Skeletal muscle satellite cell (primary cell): ENCODE results near the gene PPIB.
"Not testable (repeated sequence)": the region's sequence is repeated elsewhere in the genome, so short reads cannot be mapped to it uniquely, and the experiment has no call there.

Source experiments
- H3K27me3 ChIP-seq: 2 replicates; pipeline ENCODE4 v1.7.0; 2013; ENCODE audit warnings: low read length; ENCODE audit not compliant: control insufficient read depth, insufficient read depth
- H3K36me3 ChIP-seq: 2 replicates; pipeline ENCODE4 v1.7.0; 2013; ENCODE audit warnings: mild to moderate bottlenecking, control low read depth, low read length; ENCODE audit not compliant: insufficient read depth
- H3K4me1 ChIP-seq: 2 replicates; pipeline ENCODE4 v1.7.0; 2013; ENCODE audit warnings: low read length; ENCODE audit not compliant: control insufficient read depth, insufficient read depth
- H3K4me2 ChIP-seq: 2 replicates; pipeline ENCODE4 v1.7.0; 2013; ENCODE audit warnings: mild to moderate bottlenecking, low read length
- H3K4me3 ChIP-seq: 2 replicates; pipeline ENCODE4 v1.7.0; 2013; ENCODE audit warnings: low read length
- H3K9ac ChIP-seq: 2 replicates; pipeline ENCODE4 v1.7.0; 2013; ENCODE audit warnings: mild to moderate bottlenecking, low read depth, low read length, moderate library complexity
- H3K9me3 ChIP-seq: replicated peaks from 2 replicates; pipeline ENCODE4 v1.7.0; 2013; ENCODE audit warnings: mild to moderate bottlenecking, control low read depth, low read length

The PPIB gene

DNA sequence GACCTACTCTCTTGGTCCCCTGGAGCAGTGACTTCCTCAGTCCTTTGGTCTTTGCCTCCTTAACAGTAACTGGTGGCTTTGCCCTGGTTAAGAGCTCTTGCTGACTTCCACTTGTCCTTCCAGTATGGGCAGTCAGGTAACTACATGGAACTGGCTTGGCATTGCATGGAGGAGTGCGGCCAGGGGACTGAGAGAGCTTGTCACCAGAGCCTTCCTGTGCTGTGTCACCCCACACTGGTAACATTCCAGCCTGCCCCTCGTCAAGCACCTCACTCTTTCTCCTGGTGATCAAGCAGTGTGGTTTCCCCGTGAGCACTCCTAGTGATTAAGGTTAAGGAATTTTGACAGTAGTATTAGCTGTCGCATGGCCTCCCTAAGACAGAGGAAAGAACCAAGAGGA, 30.6 kb downstream of the PPIB start:
- peaks cover 78% of the 10 kb centered on the region for H3K36me3 ChIP-seq
- H3K9ac ChIP-seq = no peak overlapping the region
- no peaks in the 10 kb centered on the region for H3K4me1 ChIP-seq
- H3K4me2 ChIP-seq = no peak overlapping the region
- H3K4me3 ChIP-seq = no peak overlapping the region
- no peaks in the 10 kb centered on the region for H3K27me3 ChIP-seq
- no peaks in the 10 kb centered on the region for H3K9me3 ChIP-seq

GRCh38 chr15:64131547-64131946, 31.3 kb downstream of the PPIB start:
- H3K4me2 ChIP-seq = no peak overlapping the region
- no peaks in the 10 kb centered on the region for H3K27me3 ChIP-seq
- no peaks in the 10 kb centered on the region for H3K4me1 ChIP-seq
- no peak overlapping the region for H3K9ac ChIP-seq
- H3K9me3 ChIP-seq = no peaks in the 10 kb centered on the region
- no peak overlapping the region for H3K4me3 ChIP-seq
- H3K36me3 ChIP-seq = peaks cover 75% of the 10 kb centered on the region

- no peaks in the 10 kb centered on the region for H3K9me3 ChIP-seq
- no peaks in the 10 kb centered on the region for H3K27me3 ChIP-seq
- H3K4me3 ChIP-seq = no peak overlapping the region
- H3K9ac ChIP-seq = no peak overlapping the region
- no peaks in the 10 kb centered on the region for H3K4me1 ChIP-seq
- no peak overlapping the region for H3K4me2 ChIP-seq
- H3K36me3 ChIP-seq = peaks cover 76% of the 10 kb centered on the region
Measured at GRCh38 chr15:64130159-64130558, 32.7 kb downstream of the PPIB start.

DNA sequence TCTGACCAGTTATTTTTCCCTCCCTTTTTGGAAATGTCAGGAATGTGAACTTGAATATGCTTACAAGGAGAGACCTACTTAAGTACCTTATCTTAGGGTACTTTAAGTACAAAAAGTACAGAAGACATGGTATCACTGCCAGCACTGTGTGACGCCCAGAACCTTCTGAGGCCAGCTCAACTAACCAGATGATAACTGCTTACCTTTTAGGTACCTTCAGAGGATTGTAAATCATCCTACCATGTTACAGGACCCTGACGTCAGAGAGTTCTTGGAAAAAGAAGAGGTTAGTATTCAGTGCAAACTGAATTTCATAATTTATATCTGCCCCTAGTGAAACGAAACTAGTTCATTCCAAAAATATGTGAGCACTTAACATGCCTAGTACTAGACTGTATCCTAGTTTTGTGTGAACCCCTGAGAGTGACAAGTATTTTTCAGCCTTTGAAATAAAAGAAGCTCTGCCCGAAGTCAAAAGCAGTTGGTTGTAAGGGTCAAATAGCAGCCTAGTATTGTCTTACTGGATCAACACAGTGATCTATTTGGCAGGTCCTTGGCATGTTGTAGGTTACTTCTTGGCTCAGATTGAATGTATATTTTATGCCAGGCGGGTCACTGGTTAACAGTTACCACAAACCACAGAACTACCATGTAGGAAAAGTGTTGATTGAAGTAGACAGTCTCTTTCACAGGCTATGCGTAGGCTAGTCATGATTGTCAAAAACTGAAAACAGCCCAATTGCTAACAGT, 35.1 kb downstream of the PPIB start:
- Histone ChIP-seq H3K36me3 (peaks cover 78% of the 10 kb centered on the region), H3K27me3 (no peaks in the 10 kb centered on the region), H3K4me3 (no peak overlapping the region), H3K9ac (no peak overlapping the region), H3K4me1 (no peaks in the 10 kb centered on the region), H3K9me3 (no peaks in the 10 kb centered on the region), H3K4me2 (no peak overlapping the region)

GRCh38 chr15:64125978-64126377, 36.8 kb downstream of the PPIB start:
- Histone ChIP-seq H3K4me3 (no peak overlapping the region), H3K36me3 (peaks cover 76% of the 10 kb centered on the region), H3K9me3 (no peaks in the 10 kb centered on the region), H3K27me3 (no peaks in the 10 kb centered on the region), H3K9ac (no peak overlapping the region), H3K4me2 (no peak overlapping the region), H3K4me1 (no peaks in the 10 kb centered on the region)

DNA sequence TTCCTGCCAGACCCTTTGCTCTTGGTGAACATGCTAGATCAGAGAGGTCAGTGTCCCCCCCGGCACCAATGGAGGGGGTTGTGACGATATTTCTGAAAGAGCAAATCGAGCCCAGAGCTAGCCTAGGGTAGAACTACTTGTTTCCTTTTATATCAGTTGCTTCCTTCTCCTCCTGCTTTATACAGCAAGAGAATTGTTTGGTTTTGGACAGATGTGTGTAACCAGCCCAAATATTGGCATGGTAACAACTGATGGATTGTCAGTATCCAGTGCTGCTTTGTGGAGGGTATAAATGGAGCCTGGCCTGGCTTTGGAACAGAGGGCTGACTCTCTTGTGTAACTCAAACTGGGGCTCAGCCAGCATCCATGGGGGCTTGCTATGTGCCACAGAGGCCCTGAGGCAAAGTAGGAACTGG, 39.9 kb downstream of the PPIB start:
- H3K4me1 ChIP-seq = no peaks in the 10 kb centered on the region
- no peak overlapping the region for H3K4me3 ChIP-seq
- no peak overlapping the region for H3K9ac ChIP-seq
- H3K4me2 ChIP-seq = no peak overlapping the region
- H3K9me3 ChIP-seq = no peaks in the 10 kb centered on the region
- H3K36me3 ChIP-seq = peaks cover 78% of the 10 kb centered on the region
- H3K27me3 ChIP-seq = no peaks in the 10 kb centered on the region

DNA sequence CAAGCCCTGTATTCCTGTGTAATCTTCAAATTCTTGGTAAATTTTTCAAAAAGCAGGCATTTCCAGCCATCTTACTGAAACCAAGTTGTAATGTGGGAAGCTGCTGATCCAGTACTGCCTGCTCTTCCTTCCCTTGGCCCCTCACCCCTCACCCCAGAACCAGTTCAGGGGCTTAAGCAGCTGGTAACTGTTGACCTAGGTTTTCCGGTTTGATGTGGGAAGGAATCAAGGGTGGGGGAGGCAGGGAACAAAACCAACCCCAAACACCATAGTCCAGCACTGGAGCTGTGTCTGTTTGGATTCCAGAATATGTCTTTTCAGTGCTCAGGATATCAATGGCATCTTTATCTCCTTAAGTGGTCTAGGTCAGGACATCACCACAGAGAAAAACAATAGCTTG, 40.4 kb downstream of the PPIB start:
- H3K4me2 ChIP-seq = no peak overlapping the region
- peaks cover 73% of the 10 kb centered on the region for H3K36me3 ChIP-seq

DNA sequence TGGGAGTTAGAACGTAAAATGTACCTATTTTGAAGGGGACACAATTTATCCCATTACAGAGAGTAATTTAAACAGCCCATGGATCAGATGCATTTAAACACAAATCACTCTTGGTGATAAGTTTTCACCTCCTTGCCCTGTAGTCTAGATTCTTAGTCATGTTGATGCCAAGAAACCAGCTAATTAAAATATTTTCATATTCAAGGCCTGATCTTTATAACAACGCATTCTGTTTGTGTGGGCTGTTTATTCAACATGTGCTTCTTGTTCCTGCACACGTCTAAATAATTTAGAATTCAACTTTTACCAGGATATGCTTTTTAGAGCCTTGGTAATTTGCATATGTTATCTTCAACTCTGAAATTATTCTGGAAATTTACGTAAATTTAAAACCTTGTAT, 41.2 kb downstream of the PPIB start:
- H3K4me2 ChIP-seq = no peak overlapping the region
- H3K9me3 ChIP-seq = no peaks in the 10 kb centered on the region
- H3K4me1 ChIP-seq = no peaks in the 10 kb centered on the region
- H3K27me3 ChIP-seq = no peaks in the 10 kb centered on the region
- H3K9ac ChIP-seq = no peak overlapping the region
- H3K4me3 ChIP-seq = no peak overlapping the region
- peaks cover 68% of the 10 kb centered on the region for H3K36me3 ChIP-seq

More for the DNA sequence above, 40.4 kb downstream of the PPIB start:
- H3K27me3 ChIP-seq = no peaks in the 10 kb centered on the region
- no peak overlapping the region for H3K9ac ChIP-seq
- no peaks in the 10 kb centered on the region for H3K9me3 ChIP-seq
- no peaks in the 10 kb centered on the region for H3K4me1 ChIP-seq
- no peak overlapping the region for H3K4me3 ChIP-seq

- not testable (repeated sequence) for H3K9me3 ChIP-seq, H3K4me3 ChIP-seq, H3K27me3 ChIP-seq, H3K9ac ChIP-seq, H3K4me2 ChIP-seq, H3K4me1 ChIP-seq
- peaks cover 69% of the 10 kb centered on the region for H3K36me3 ChIP-seq
Measured at GRCh38 chr15:64120322-64120721, 42.5 kb downstream of the PPIB start.

- Histone ChIP-seq H3K36me3 (peaks cover 70% of the 10 kb centered on the region), H3K27me3 (no peaks in the 10 kb centered on the region), H3K4me2 (no peak overlapping the region), H3K4me3 (no peak overlapping the region), H3K9ac (no peak overlapping the region), H3K9me3 (no peaks in the 10 kb centered on the region), H3K4me1 (no peaks in the 10 kb centered on the region)
Measured at GRCh38 chr15:64117759-64118487, 44.9 kb downstream of the PPIB start.

DNA sequence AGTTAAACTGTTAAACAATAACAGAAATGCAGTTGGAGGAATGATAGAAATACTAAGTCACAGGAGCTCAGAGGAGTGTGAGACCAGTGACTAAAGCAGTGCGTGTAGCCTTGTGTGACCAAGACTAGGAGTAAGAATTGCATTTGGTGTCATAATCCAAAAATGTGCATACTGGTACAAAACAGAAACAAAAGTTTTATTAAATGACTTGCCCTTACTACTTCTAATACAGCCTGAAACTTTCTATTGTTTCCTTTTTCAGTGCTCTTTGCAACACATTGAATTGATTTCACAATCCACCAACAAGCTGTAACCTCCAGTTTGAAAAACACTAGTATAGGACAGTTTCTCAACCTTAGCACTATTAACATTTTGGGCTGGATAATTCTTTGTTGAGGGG, 49.9 kb downstream of the PPIB start:
- H3K36me3 ChIP-seq = peaks cover 31% of the 10 kb centered on the region
- H3K4me3 ChIP-seq = no peak overlapping the region

More for the DNA sequence above, 49.9 kb downstream of the PPIB start:
- no peak overlapping the region for H3K4me2 ChIP-seq
- no peaks in the 10 kb centered on the region for H3K27me3 ChIP-seq
- H3K9me3 ChIP-seq = no peaks in the 10 kb centered on the region
- H3K4me1 ChIP-seq = no peaks in the 10 kb centered on the region
- H3K9ac ChIP-seq = no peak overlapping the region
